ENCODE results near the gene DLEC1.
A peak's percentile ranks its signal among the peaks of the same experiment; 100 is the strongest.

The DLEC1 gene

GRCh38 chr3:38168151-38169026, 129.4 kb downstream of the DLEC1 start:
- H3K4me3 ChIP-seq (ENCODE audit: low read length): no peak overlapping the region; the same call in 1 of the 2 replicates
- peaks cover 65% of the 10 kb centered on the region for H3K4me1 ChIP-seq (ENCODE audit: low read length)
- peaks cover 20% of the 10 kb centered on the region for H3K36me3 ChIP-seq (replicated peaks; ENCODE audit: low read depth, low read length)
- TF ChIP-seq CTCF (IDR thresholded peaks at IDR 0.05; ENCODE audit: low read depth, low read length) (no peak), EZH2phosphoT487 (IDR thresholded peaks at IDR 0.05; ENCODE audit: low read depth) (no peak)
- peak overlapping the region; percentile 46 for H3K4me2 ChIP-seq (ENCODE audit: low read length)
- H3K9me3 ChIP-seq (ENCODE audit: insufficient read depth, low read length): no peaks in the 10 kb centered on the region
- H3K9ac ChIP-seq (ENCODE audit: low read length): no peak overlapping the region
- H3K27ac ChIP-seq (ENCODE audit: low read length): no peak overlapping the region
- H3K27me3 ChIP-seq (ENCODE audit: low read depth, low read length): no peaks in the 10 kb centered on the region
- H3K79me2 ChIP-seq (ENCODE audit: low read length): peaks cover 79% of the 10 kb centered on the region
- peaks cover 62% of the 10 kb centered on the region for H4K20me1 ChIP-seq (ENCODE audit: insufficient read depth, low read length)
- no peak overlapping the region for H2AFZ ChIP-seq (ENCODE audit: low read depth, low read length)

GRCh38 chr3:38169027-38169317, 130.0 kb downstream of the DLEC1 start:
- no peak for TF ChIP-seq CTCF (IDR thresholded peaks at IDR 0.05; ENCODE audit: low read depth, low read length)
- no peak for TF ChIP-seq EZH2phosphoT487 (IDR thresholded peaks at IDR 0.05; ENCODE audit: low read depth)
- Histone ChIP-seq H2AFZ (ENCODE audit: low read depth, low read length) (no peak overlapping the region), H3K27me3 (ENCODE audit: low read depth, low read length) (no peaks in the 10 kb centered on the region), H3K9me3 (ENCODE audit: insufficient read depth, low read length) (no peaks in the 10 kb centered on the region), H3K9ac (ENCODE audit: low read length) (no peak overlapping the region), H3K4me3 (ENCODE audit: low read length) (no peak overlapping the region; the same call in 1 of the 2 replicates), H4K20me1 (ENCODE audit: insufficient read depth, low read length) (peaks cover 67% of the 10 kb centered on the region), H3K4me2 (ENCODE audit: low read length) (peak overlapping the region; percentile 46), H3K27ac (ENCODE audit: low read length) (no peak overlapping the region), H3K4me1 (ENCODE audit: low read length) (peaks cover 65% of the 10 kb centered on the region), H3K36me3 (replicated peaks; ENCODE audit: low read depth, low read length) (peaks cover 20% of the 10 kb centered on the region), H3K79me2 (ENCODE audit: low read length) (peaks cover 85% of the 10 kb centered on the region)

- Histone ChIP-seq H3K4me2 (ENCODE audit: low read length) (no peak overlapping the region), H3K79me2 (ENCODE audit: low read length) (peaks cover 100% of the 10 kb centered on the region), H3K9ac (ENCODE audit: low read length) (no peak overlapping the region), H3K4me3 (ENCODE audit: low read length) (no peak overlapping the region), H4K20me1 (ENCODE audit: insufficient read depth, low read length) (peaks cover 85% of the 10 kb centered on the region), H3K27me3 (ENCODE audit: low read depth, low read length) (no peaks in the 10 kb centered on the region), H3K27ac (ENCODE audit: low read length) (no peak overlapping the region), H3K4me1 (ENCODE audit: low read length) (peaks cover 78% of the 10 kb centered on the region), H2AFZ (ENCODE audit: low read depth, low read length) (no peak overlapping the region), H3K9me3 (ENCODE audit: insufficient read depth, low read length) (no peaks in the 10 kb centered on the region), H3K36me3 (replicated peaks; ENCODE audit: low read depth, low read length) (peaks cover 20% of the 10 kb centered on the region)
- no peak for TF ChIP-seq EZH2phosphoT487 (IDR thresholded peaks at IDR 0.05; ENCODE audit: low read depth)
- TF ChIP-seq CTCF (IDR thresholded peaks at IDR 0.05; ENCODE audit: low read depth, low read length): no peak
These were observed 131.7 kb downstream of the DLEC1 start for GRCh38 chr3:38170722-38171121.

GRCh38 chr3:38171622-38172021, 132.6 kb downstream of the DLEC1 start:
- H3K27me3 ChIP-seq (ENCODE audit: low read depth, low read length): no peaks in the 10 kb centered on the region
- no peak overlapping the region for H3K4me2 ChIP-seq (ENCODE audit: low read length)
- peaks cover 20% of the 10 kb centered on the region for H3K36me3 ChIP-seq (replicated peaks; ENCODE audit: low read depth, low read length)
- H3K79me2 ChIP-seq (ENCODE audit: low read length): peaks cover 100% of the 10 kb centered on the region
- H4K20me1 ChIP-seq (ENCODE audit: insufficient read depth, low read length): peaks cover 94% of the 10 kb centered on the region
- no peaks in the 10 kb centered on the region for H3K9me3 ChIP-seq (ENCODE audit: insufficient read depth, low read length)
- H3K27ac ChIP-seq (ENCODE audit: low read length): no peak overlapping the region
- peaks cover 87% of the 10 kb centered on the region for H3K4me1 ChIP-seq (ENCODE audit: low read length)
- H3K4me3 ChIP-seq (ENCODE audit: low read length): no peak overlapping the region
- no peak overlapping the region for H2AFZ ChIP-seq (ENCODE audit: low read depth, low read length)
- TF ChIP-seq CTCF (IDR thresholded peaks at IDR 0.05; ENCODE audit: low read depth, low read length): no peak
- TF ChIP-seq EZH2phosphoT487 (IDR thresholded peaks at IDR 0.05; ENCODE audit: low read depth): no peak
- H3K9ac ChIP-seq (ENCODE audit: low read length): no peak overlapping the region
